ENCODE data around the gene PTTG1IP. TPM values are rescaled to one million over a fixed set of nuclear protein-coding genes. Genes with fewer than 3 reads are reported as not detected.
"Not testable (repeated sequence)": the region's sequence is repeated elsewhere in the genome, so short reads cannot be mapped to it uniquely, and the experiment has no call there.

PTTG1IP gene
- polyA plus RNA-seq, 6 donors from 2014 or later = 28.1 to 43.5 (median 36.1) TPM

- not testable (repeated sequence) for ATAC-seq (ENCODE audit: low read depth in 2 of 2); DNase-seq; H3K27me3 Mint-ChIP-seq
- Mint-ChIP-seq H3K4me3 (peak overlapping the region in 1 of 8 donors; percentile 47), H3K36me3 (peaks cover 12 to 14% of the 10 kb centered on the region in 2 donors), H3K27ac (peak overlapping the region in 1 of 6 donors; percentile 39), H3K9me3 (peaks cover 8 to 20% (median 10%) of the 10 kb centered on the region in 7 donors), H3K4me1 (peaks cover 10 to 23% (median 14%) of the 10 kb centered on the region in 3 donors)
Measured at GRCh38 chr21:44832516-44833255, 40.8 kb downstream of the PTTG1IP start.

- Mint-ChIP-seq H3K4me3 (peak overlapping the region in 7 of 8 donors; percentile 49 to 75 (median 58)), H3K27me3 (peaks cover 0 to 7% (median 0%) of the 10 kb centered on the region in 3 donors), H3K4me1 (peaks cover 10 to 23% (median 14%) of the 10 kb centered on the region in 3 donors), H3K9me3 (peaks cover 13 to 28% (median 17%) of the 10 kb centered on the region in 7 donors), H3K36me3 (peaks cover 17 to 20% of the 10 kb centered on the region in 2 donors), H3K27ac (peak overlapping the region in 3 of 6 donors; percentile 2 to 91 (median 51))
- DNase-seq = no peak
- peak; percentile 47 for ATAC-seq (ENCODE audit: low read depth in 2 of 2)
Measured at GRCh38 chr21:44831227-44831860, 42.1 kb downstream of the PTTG1IP start.

- Mint-ChIP-seq H3K9me3 (peaks cover 13 to 28% (median 17%) of the 10 kb centered on the region in 7 donors), H3K4me1 (peaks cover 10 to 23% (median 14%) of the 10 kb centered on the region in 3 donors), H3K36me3 (peaks cover 17 to 20% of the 10 kb centered on the region in 2 donors), H3K4me3 (peak overlapping the region in 1 of 8 donors; percentile 3), H3K27ac (no peak overlapping the region), H3K27me3 (peaks cover 0 to 7% (median 0%) of the 10 kb centered on the region in 3 donors)
- no peak for DNase-seq
- no peak for ATAC-seq (ENCODE audit: low read depth in 2 of 2)
Measured at GRCh38 chr21:44829507-44830092, 43.9 kb downstream of the PTTG1IP start.

GRCh38 chr21:44828362-44829056 lies 45.0 kb downstream of the PTTG1IP start:
- Mint-ChIP-seq H3K27me3 (peaks cover 0 to 7% (median 4%) of the 10 kb centered on the region in 3 donors), H3K27ac (peak overlapping the region in 2 of 6 donors; percentile 2 to 37), H3K9me3 (peaks cover 16 to 33% (median 19%) of the 10 kb centered on the region in 7 donors), H3K36me3 (peaks cover 21 to 26% of the 10 kb centered on the region in 2 donors), H3K4me1 (peaks cover 10 to 23% (median 14%) of the 10 kb centered on the region in 3 donors), H3K4me3 (peak overlapping the region in 1 of 8 donors; percentile 45)
- no peak for DNase-seq
- ATAC-seq (ENCODE audit: low read depth in 2 of 2) = no peak

- Mint-ChIP-seq H3K36me3 (peaks cover 15 to 23% of the 10 kb centered on the region in 2 donors), H3K27ac (peak overlapping the region in 1 of 6 donors; percentile 41), H3K4me3 (peak overlapping the region in 1 of 8 donors; percentile 59), H3K9me3 (peaks cover 18 to 37% (median 30%) of the 10 kb centered on the region in 7 donors), H3K4me1 (no peaks in the 10 kb centered on the region), H3K27me3 (peaks cover 0 to 7% (median 4%) of the 10 kb centered on the region in 3 donors)
- ATAC-seq (ENCODE audit: low read depth in 2 of 2) = no peak
- no peak for DNase-seq
Measured at GRCh38 chr21:44823179-44823660, 50.3 kb downstream of the PTTG1IP start.

- DNase-seq = no peak
- Mint-ChIP-seq H3K27me3 (peaks cover 0 to 7% (median 4%) of the 10 kb centered on the region in 3 donors), H3K9me3 (peaks cover 14 to 31% (median 25%) of the 10 kb centered on the region in 7 donors), H3K36me3 (peaks cover 9 to 17% of the 10 kb centered on the region in 2 donors), H3K27ac (no peak overlapping the region), H3K4me1 (no peaks in the 10 kb centered on the region), H3K4me3 (peak overlapping the region in 1 of 8 donors; percentile 59)
- ATAC-seq (ENCODE audit: low read depth in 2 of 2) = no peak
Measured at GRCh38 chr21:44822484-44823178, 50.9 kb downstream of the PTTG1IP start.

- no peak overlapping the region for H3K27ac Mint-ChIP-seq
- peak overlapping the region in 2 of 8 donors; percentile 20 to 78 for H3K4me3 Mint-ChIP-seq
- DNase-seq (no peak), ATAC-seq (ENCODE audit: low read depth in 2 of 2) (no peak)
- H3K4me1 Mint-ChIP-seq = peaks cover 10 to 14% (median 10%) of the 10 kb centered on the region in 3 donors
- peaks cover 0 to 4% (median 0%) of the 10 kb centered on the region in 3 donors for H3K27me3 Mint-ChIP-seq
- H3K36me3 Mint-ChIP-seq = peaks cover 4 to 11% of the 10 kb centered on the region in 2 donors
- H3K9me3 Mint-ChIP-seq = peaks cover 9 to 24% (median 20%) of the 10 kb centered on the region in 7 donors
Measured at GRCh38 chr21:44820851-44821250, 52.6 kb downstream of the PTTG1IP start.

GRCh38 chr21:44819283-44820243 lies 53.9 kb downstream of the PTTG1IP start:
- Mint-ChIP-seq H3K27me3 (peaks cover 0 to 4% (median 0%) of the 10 kb centered on the region in 3 donors), H3K27ac (peak overlapping the region in 4 of 6 donors; percentile 45 to 87 (median 63)), H3K36me3 (peaks cover 4 to 11% of the 10 kb centered on the region in 2 donors), H3K4me3 (peak overlapping the region; percentile 50 to 88 (median 75)), H3K9me3 (peaks cover 9 to 24% (median 20%) of the 10 kb centered on the region in 7 donors), H3K4me1 (peaks cover 10 to 26% (median 22%) of the 10 kb centered on the region in 3 donors)
- DNase-seq (no peak), ATAC-seq (ENCODE audit: low read depth in 2 of 2) (no peak)

GRCh38 chr21:44818640-44819011 lies 54.9 kb downstream of the PTTG1IP start:
- H3K4me3 Mint-ChIP-seq = peak overlapping the region; percentile 57 to 88 (median 77)
- H3K4me1 Mint-ChIP-seq = peaks cover 10 to 35% (median 22%) of the 10 kb centered on the region in 3 donors
- peak overlapping the region in 3 of 6 donors; percentile 45 to 74 (median 72) for H3K27ac Mint-ChIP-seq
- H3K27me3 Mint-ChIP-seq = peaks cover 0 to 1% (median 0%) of the 10 kb centered on the region in 3 donors
- peaks cover 7 to 20% (median 18%) of the 10 kb centered on the region in 7 donors for H3K9me3 Mint-ChIP-seq
- ATAC-seq (ENCODE audit: low read depth in 2 of 2) (no peak), DNase-seq (no peak)
- peaks cover 2 to 6% of the 10 kb centered on the region in 2 donors for H3K36me3 Mint-ChIP-seq

GRCh38 chr21:44817914-44818639 lies 55.4 kb downstream of the PTTG1IP start, which contains the start of gene SUMO3:
Gene SUMO3, minus strand, starts transcription at chr21:44818062. Its CDS starts 94 bp downstream, at chr21:44817968.
- Mint-ChIP-seq H3K27me3 (no peaks in the 10 kb centered on the region), H3K36me3 (peaks cover 0 to 2% of the 10 kb centered on the region in 2 donors), H3K9me3 (peaks cover 4 to 15% (median 13%) of the 10 kb centered on the region in 7 donors), H3K4me3 (peak within 1 kb of the TSS; percentile 57 to 88 (median 77)), H3K27ac (peak within 1 kb of the TSS in 4 of 6 donors; percentile 45 to 77 (median 73)), H3K4me1 (peaks cover 11 to 37% (median 22%) of the 10 kb centered on the region in 3 donors)
- DNase-seq (peak; percentile 92), ATAC-seq (ENCODE audit: low read depth in 2 of 2) (peak; percentile 81 to 82)

All from naive B cell (primary cell).